Astrocyte of the cerebellum (primary cell): ENCODE measurements around the gene KRTCAP3.
A peak's percentile ranks its signal among the peaks of the same experiment; 100 is the strongest.

Source experiments
- DNase-seq: peaks from one replicate; pipeline ENCODE4 v3.0.0-alpha.2; 2011; ENCODE audit warnings: low read depth
- H3K4me3 ChIP-seq: 2 replicates; pipeline ENCODE4 v1.5.1; 2011; ENCODE audit warnings: mild to moderate bottlenecking, low read depth, low read length, moderate library complexity
- in situ Hi-C: cut with HindIII; loops from 2 replicates; pipeline ENCODE4 v1.10.0; 2017; ENCODE audit warnings: low sequenced_read_pairs
- TF ChIP-seq, protein P1 (sequence below): IDR thresholded peaks from 2 replicates; pipeline ENCODE4 v1.5.1; 2012; ENCODE audit warnings: low read length, low read depth, moderate library complexity, mild to moderate bottlenecking; ENCODE audit errors: missing control alignments

Gene KRTCAP3

DNA sequence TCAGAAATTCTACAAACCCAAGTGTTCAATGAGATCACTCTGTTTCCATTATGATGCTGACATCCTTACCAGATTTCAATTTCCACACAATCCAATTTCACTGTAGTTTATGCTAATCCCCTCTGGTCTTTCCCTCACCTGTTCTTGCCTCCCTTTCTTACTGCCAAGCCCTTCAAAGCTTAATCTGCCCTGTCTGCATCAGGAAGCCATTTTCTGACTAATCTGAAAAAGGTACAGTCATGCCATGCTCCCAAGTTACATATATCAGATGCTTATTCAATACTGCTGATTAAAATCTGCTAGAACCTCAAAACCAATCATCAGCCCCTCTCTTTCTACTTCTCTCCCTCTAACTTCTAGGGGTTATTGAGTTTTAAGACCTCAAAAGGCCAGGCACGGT is 8.9 kb downstream of the KRTCAP3 start:
- no peak for DNase-seq
- H3K4me3 ChIP-seq, result no peak overlapping the region
- TF ChIP-seq, protein P1, sequence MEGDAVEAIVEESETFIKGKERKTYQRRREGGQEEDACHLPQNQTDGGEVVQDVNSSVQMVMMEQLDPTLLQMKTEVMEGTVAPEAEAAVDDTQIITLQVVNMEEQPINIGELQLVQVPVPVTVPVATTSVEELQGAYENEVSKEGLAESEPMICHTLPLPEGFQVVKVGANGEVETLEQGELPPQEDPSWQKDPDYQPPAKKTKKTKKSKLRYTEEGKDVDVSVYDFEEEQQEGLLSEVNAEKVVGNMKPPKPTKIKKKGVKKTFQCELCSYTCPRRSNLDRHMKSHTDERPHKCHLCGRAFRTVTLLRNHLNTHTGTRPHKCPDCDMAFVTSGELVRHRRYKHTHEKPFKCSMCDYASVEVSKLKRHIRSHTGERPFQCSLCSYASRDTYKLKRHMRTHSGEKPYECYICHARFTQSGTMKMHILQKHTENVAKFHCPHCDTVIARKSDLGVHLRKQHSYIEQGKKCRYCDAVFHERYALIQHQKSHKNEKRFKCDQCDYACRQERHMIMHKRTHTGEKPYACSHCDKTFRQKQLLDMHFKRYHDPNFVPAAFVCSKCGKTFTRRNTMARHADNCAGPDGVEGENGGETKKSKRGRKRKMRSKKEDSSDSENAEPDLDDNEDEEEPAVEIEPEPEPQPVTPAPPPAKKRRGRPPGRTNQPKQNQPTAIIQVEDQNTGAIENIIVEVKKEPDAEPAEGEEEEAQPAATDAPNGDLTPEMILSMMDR, result no peak
- in situ Hi-C loops, result no loop called here

DNA sequence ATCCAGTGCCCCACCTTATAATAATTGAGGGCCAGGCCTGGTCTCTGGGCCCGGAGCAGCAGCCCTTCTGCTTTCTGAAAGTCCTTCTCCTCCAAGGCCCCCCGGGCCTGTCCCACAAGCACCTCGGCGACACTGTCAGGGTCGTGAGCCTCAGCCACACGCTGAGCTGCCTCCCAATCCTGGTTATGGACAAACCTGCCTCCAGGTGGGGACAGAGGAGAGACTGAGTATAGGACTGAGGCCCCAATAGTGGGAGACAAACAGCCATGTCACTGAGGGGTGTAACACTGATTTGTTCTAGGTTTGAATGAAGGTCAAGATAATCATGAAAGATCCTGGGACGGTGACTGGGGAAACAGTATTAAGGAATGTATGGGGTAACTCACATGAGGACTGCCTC is 11.8 kb downstream of the KRTCAP3 start:
- no peak overlapping the region for H3K4me3 ChIP-seq
- TF ChIP-seq, protein P1, result no peak
- no peak for DNase-seq
- in situ Hi-C loops, result no loop called here

DNA sequence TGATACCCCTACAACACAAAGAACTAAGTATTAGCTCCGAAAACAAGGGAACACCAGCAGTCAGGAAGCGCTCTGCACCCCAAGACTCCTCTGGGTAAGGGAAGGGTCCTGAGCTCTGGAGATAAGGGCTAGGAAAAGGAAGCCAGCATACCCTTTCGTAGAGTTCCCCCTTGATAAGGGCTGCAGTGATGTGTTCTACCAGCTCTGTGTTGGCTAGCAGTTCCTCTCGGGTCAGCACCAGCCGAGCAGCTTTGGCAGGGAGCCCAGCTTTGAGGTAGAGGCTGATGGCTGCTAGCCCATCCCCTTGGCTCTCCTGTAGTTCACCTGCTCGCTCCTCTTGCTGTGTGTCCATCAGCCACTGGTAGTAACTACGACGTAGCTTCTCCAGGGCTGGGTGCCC is 18.9 kb downstream of the KRTCAP3 start:
- in situ Hi-C loops, result no loop called here
- TF ChIP-seq, protein P1, result no peak
- DNase-seq, result no peak
- H3K4me3 ChIP-seq, result no peak overlapping the region

DNA sequence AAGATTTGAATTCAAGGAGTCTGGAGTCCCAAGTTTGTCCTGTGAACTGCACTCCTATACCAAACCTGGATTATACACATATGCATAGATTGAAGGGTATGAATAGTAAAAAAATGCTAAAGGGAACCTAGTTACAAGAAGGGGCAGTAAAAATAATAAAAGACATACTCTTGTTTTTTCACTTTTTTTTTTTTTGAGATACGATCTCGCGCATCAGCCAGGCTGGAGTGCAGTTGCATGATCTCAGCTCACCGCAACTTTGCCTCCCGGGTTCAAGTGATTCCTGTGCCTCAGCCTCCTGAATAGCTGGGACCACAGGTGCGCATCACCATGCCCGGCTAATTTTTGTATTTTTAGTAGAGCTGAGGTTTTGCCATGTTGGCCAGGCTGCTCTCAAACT is 22.3 kb downstream of the KRTCAP3 start:
- H3K4me3 ChIP-seq, result no peak overlapping the region
- in situ Hi-C loops, result no loop called here
- TF ChIP-seq, protein P1, result no peak
- DNase-seq, result no peak

DNA sequence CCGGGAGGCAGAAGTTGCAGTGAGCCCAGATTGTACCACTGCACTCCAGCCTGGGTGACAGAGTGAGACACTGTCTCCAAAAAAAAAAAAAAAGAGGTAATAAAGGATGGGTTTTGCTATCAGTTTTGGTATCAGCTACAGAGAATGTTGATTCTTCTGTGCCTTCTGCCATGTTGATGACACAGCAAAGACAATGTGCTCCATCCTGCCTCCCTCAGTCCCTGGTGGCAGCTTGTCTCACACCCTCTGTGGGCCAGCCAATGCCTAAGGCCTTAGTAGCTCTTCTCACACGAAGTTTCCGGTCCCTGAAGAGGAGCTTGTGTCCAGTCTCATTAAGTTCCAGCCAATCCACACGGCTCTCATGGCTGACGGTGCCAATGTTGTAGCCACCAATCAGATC is 29.8 kb downstream of the KRTCAP3 start:
- H3K4me3 ChIP-seq, result no peak overlapping the region
- TF ChIP-seq, protein P1, result no peak
- in situ Hi-C loops, result no loop called here
- DNase-seq, result no peak

DNA sequence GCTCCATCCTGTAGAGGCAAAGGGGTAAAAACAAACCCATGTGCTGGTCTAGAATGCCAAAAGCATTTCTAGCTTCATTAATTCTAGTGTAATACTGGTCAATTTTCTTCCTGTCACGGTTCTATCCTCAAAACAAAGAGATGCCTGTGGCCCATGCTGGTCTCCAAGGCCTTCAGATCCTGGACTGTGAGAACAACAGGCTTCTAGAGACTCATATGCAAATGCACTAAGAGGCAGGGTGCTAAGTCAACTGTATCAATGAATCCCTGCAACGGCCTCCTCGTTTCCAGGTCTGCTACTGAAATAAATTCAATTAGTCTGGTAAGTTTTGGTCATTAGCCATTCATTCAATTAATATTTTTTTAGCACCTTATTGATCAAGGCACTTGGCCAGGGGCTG is 43.3 kb downstream of the KRTCAP3 start:
- no peak overlapping the region for H3K4me3 ChIP-seq
- TF ChIP-seq, protein P1, result no peak
- in situ Hi-C loops, result no loop called here
- DNase-seq, result no peak

DNA sequence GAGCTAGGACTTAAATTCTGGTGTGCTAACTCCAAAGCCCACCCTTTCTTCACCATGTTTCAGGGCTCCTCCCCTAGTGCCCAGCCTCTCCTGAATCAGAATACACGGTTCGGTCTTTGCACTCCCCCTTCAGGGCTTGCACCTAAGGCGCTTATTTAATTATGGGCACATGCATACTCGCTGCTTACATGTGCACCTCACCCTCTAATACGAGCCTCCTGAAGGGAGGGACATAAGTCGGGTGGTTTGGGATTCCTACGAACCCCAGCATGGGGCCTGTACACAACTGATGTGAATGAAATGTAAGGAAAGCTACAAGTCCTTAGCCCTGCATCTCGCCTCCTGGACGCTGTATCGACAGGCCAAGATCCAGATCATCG is 46.9 kb downstream of the KRTCAP3 start:
- TF ChIP-seq, protein P1, result peak; percentile 33
- peak overlapping the region; percentile 68 for H3K4me3 ChIP-seq
- in situ Hi-C loops, result no loop called here
- no peak for DNase-seq
